HG02852 (cell line): ENCODE measurements around the gene PTPA.

Source experiments
- ATAC-seq: cut with Tn5 transposase; IDR thresholded peaks from one replicate; pipeline ENCODE4 v1.9.1; 2021; ENCODE audit warnings: mild to moderate bottlenecking, moderate library complexity; ENCODE audit not compliant: unreplicated experiment

The PTPA gene

GRCh38 chr9:129136446-129137035, 25.3 kb downstream of the PTPA start:
- no peak for ATAC-seq

GRCh38 chr9:129137292-129138143, 26.3 kb downstream of the PTPA start:
- no peak for ATAC-seq

GRCh38 chr9:129138144-129138462, 26.9 kb downstream of the PTPA start:
- no peak for ATAC-seq

- no peak for ATAC-seq
These were observed 27.4 kb downstream of the PTPA start for GRCh38 chr9:129138476-129139232.

DNA sequence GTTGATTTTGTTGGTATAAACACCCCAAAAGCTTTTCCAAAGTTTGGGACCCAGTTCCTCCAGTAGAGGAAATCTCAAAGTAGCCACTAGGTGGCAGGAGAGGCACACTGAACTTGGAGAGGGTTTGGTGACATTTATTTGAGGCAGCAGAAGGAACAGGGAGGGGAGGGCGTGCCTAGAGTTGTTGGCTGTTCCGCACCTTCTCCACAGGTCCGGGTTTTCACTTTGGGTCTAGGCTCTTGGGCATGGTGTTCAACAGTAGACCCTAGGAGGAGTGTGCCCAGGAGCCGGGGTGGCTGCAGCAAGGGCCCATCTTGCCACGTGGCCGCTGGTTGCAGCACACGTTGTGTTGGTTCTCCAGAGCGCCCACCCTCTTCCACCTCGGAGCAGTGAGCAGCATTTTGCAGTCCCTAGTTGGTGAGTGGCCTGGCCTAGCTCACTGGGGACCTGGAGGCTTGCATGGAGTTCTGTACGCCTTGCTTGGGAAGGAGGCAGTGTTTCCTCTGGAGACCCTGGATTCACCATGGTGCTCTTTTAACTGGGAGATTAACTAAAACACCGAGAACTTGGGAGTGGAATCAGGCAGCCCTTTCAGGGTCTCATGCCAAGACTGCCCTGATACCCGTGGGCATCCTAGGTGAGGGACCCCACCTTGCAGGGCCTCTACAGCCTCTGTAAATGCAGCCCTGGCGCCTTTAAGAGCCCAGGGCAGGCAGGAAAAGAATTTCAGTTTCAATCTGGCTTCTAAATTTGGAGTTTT, 28.2 kb downstream of the PTPA start:
- ATAC-seq, result peak; percentile 3

DNA sequence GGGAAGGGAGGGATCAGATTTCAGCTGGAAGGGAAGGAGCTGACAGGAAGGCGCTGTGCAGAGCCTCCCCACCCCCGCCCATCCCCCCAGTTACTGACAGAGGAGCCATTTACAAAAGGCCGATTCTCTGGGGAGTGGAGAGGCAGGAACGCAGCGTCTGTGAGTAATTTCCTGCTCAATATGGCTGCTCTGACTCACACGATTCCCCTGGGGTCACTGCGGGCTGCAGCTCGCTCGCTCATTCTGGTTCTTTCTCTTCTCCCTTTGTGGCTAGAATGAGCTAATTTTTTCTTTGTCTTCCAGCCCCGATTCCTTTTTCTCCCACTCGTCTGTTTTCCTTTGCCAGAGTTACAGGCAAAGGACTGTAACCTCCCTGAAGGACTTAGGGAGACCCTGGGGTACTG, 28.8 kb downstream of the PTPA start:
- ATAC-seq, result peak; percentile 67

DNA sequence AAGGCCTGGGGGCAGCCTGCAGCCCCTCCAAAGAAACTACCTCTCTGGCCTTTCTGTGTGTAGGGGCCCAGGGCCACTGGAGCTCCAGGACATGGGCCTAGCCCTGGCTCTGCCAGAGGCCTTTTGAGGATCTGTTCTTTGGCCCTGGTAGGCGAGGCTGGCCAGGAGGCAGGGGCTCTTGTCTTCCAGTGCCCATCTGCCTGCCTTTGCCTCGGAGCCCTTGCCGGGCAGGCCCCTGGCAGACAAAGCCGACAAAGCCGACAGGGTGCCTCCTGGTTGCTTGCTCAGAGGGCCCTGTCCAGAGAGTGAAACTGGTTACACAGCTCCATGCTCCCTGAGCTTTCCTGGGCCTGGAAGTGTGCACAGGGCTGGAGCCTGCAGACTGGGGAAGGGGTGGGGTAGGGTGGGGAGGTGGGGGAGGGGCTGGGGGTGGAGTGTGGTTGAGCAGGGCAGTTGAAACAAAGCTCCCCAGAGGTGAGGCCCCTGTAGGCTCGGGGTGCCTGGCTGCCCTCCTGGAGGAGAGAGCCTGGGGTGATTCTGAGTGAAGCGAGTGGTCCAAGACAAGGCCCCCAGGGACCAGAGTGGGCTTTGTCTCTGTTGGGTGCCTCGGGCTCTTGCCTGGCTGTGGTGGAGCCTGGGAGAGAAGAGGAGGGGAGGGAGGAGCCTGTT, 29.3 kb downstream of the PTPA start:
- ATAC-seq, result peak; percentile 6

DNA sequence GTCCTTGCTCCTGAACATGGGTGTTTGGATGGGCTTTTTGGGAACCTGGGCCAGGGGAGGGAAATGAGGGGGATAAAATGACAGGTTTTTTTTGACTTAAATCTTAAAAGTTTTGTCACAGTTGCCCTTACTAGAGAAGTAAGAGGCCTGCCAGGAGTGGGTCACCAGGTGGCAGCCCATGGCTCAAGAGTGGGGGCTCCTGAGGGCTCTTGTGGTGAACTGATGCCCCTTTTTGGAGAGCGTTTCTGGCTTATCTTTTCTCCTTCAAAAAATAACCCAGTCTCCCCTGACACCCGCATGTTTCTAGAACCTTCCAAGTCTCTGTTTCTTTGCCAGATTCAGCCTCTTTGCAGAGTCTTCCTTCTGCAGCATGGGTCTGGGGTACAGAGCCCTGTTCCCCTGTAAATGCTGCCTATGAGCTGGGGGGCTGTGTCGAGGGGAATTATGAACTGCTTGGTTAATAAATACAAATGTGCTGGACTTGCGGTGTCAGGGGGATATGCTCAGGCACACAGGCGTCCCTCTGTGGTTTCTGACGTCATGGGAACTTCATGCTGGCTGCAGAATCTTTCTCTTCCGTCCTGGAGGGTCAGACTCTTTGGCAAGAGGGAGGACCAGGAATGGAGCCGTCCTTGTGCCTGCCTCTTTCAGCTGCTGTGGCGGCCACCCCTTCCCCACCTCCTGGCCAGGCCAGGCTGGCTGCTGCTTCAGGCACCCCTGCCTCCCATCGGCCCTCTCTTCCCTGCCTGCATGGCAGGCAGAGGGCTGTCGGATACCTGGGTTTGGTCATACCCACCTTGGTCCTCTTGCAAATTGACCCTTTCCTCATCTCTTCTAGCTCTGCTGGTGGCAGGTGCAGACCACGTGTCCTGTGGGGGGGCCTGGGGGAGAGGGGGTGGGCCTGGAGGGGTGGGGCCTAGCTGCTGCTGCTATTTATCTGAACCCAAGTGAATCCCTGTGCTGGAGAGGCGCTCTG, 30.1 kb downstream of the PTPA start:
- no peak for ATAC-seq

DNA sequence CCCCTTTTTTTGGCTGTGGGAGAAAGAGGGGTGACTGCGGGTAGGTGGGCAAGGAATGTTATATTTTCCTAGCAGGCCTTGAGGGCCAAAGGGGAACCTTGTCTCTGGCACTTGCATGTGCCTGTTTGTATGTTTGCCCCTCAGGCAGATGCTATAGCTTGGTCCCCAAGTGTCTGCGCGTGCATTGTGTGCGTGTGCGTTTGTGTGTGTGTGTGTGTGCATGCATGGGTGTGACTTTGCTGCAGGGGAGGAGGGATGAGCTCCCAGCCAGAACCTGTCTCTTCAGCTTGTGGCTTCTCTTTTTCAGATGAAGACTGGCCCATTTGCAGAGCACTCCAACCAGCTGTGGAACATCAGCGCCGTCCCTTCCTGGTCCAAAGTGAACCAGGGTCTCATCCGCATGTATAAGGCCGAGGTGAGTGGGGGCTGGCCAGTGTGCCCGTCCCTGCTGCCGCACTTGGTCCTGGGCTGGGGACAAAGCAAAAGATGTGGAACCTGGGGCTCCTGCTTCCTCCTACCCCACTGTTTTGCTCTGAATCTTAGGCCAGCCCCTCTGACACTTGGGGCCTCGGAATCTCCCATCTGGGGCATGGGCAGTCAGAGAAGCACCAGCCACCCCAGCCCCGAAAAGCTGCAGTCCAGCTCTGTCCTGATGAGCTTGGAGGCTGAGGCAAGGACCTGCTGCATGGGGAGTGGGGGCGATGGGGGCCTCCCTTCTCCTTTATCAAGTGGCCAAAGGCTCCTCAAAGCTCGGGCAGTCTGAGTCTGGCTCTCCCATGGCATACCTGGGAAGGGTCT, 31.1 kb downstream of the PTPA start:
- ATAC-seq, result no peak

DNA sequence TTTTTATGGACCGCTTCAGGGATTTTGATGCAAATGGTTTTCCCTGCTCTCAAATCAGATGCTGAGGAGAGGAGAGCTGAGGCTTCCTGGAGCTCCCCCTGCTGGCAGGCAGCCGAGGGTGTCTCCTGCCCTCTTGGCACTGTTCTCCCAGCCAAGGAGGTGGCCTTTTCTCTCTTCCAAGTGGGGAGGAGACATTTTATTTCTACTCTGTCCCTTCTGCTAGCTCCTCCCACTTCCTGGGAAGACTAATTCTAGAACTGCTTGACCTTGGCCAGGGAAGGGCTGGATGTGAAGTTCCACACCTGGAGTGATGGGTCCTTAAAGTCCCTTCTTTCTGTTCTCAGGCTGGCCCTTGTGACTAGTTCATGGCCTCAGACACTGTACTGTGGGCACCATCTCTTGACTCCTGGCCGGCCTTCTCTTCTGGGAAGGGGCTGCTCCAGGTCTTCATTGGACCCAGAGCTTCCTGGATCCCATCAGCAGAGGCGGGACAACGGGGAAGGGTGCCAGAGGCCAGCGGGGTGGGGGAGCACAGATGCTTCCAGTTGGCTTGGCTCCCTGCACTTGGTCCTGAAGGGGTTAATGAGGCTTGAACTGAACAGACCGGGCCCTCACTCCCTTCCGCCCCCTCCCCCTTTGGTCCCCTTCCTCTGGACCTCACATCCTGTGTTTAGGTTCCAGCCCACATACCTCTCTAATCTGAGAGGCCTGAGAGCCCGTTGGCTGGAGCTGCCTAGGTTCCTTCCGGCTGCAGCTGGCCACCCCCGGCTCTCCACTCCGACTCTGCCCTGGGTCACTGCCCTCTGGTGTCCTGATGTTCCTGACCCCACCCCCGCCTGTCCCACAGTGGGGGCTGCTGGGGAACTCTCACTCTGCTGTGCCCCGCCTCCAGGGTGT, 32.1 kb downstream of the PTPA start:
- ATAC-seq, result no peak

DNA sequence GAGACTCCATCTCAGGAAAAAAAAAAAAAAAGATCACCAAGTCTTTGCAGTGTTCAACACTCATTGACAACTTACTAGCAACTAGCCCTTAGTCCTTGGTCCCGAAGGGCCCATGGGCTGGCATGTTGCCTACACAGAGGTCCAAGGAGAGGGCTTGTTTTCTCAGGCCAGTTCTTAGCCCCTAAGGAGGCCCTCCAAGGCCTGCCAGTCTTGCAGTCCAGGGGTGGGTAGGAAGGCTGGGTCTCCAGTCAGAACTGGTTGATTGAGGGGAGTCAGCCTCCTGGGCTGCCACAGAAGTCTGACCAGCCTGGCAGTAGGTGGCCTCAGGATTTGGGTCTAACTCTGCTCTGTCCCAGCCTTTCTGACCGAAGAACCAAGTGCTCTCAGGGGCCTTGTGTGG, 34.1 kb downstream of the PTPA start:
- no peak for ATAC-seq

DNA sequence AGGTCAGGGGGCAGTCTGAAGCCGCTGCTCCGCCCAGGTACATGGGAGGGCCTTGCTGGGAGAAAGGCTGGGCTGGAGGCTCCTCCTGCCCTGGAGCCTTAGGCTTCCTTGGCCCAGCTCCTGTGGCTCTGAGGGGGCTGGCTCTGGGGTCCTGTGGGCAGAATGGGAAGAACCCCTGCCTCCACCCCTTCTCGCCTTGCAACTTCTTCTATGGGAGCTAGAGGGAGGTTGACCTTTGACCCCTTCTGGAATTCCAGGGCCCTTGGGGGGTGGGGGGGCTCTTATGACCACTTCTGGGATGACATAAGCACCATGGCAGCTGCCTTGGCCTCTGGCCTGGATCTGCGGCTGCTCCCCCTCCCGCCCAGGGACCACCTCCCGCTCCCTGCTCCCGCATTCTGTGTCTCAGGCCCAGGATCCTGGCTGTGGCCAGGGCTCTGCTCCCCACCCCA, 34.7 kb downstream of the PTPA start:
- no peak for ATAC-seq

DNA sequence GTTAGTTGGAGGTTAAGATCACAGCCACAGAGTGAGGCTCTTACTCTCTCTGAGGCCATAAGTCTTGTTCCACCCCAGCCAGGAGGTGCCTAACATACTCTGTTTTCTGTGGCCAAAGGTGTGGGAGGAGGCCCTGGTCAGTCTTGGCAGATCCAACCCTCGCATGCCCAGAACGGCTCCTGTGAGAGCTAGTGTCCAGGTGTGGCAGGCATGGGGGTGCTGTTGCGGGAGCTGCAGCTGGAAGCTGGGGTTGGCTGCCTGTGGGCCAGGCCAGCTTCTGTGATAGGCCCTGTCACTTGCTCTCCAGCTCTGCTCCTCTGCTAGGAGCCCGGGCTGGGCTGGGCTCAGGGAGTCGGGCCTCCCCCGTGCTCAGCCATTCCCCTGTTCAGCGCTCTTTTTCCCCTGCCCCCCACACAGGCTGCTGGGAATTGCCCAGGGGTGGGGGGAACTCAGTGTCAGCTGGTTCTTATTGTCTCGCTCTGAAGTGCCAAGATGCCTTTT, 35.3 kb downstream of the PTPA start:
- ATAC-seq, result no peak

GRCh38 chr9:129148463-129149204, 37.4 kb downstream of the PTPA start:
- no peak for ATAC-seq

DNA sequence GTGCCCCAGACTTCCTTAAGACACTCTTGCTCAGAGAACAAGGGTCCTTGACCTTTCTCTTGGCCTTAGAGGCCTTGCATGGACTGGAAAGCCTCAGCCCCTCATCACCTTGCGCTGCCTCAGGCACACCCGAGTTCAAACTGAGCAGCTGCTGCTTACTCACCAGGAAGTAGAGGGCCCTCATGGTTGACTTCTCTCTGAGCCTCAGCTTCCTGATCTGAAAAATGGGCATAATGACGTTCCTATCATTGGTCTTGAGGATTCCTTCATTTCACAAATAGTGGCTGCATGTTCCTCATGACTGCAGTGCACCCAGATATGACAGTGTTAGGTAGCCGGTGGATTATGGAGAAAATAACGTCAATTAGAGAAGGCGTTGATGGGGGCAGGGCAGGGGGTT, 38.2 kb downstream of the PTPA start:
- no peak for ATAC-seq

DNA sequence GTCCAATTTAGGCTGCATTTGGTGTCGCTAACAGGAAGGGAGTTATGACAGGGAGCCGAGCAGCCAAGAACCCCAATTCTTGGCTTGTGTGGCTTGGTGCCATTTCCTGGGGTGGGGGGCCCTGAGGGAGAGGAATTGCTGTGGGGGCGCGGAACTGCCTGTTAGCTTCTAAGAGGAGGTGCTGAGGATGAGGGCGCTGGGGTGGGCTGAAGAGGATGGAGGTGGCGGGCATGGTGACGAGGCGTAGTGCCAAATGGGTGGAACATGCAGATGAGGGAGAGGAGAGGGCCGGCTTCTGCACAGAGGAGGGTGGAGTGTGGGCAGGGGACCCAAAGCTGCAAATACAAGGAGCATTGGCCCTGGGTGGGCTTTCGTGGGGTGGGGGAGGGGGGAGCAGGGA, 38.9 kb downstream of the PTPA start:
- no peak for ATAC-seq
